ENCODE measurements around the gene TNFRSF9.

DNA sequence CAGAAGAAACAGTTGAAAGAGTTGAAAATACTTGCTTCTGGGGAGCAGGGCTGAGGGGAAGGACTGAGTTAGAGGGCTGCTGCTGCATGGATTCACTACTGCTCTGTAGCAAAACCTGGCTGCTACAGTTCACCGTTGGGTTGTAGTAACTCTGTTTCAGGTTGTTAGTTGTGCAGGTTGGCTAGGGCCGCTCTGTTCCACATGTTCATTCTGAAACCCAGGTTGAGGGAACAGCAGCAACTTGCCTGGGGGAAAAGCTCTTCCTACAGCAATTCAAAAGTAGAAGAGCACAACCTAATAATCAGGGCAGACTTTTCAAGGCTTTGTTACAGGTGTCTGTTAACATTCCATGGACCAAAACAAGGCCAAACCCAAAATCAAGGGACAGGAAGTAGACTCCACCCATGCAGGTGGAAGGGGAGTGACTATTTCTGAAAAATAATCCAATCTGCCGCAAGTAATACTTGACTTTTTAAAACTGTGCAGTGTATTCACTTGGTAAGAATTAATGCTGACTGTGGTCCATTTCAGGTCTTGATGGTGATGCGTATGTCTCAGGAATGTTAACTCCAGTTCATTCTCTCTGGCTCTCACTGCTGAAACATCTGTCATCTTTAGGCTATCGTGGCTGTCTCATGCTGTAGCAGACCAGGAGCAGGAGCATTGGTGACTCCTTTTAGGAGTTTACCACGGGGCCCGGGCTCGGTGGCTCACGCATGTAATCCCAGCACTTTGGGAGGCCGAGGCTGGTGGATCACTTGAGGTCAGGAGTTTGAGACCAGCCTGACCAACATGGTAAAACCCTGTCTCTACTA, 15.8 kb upstream of the TNFRSF9 start:
- TF ChIP-seq, protein P1, sequence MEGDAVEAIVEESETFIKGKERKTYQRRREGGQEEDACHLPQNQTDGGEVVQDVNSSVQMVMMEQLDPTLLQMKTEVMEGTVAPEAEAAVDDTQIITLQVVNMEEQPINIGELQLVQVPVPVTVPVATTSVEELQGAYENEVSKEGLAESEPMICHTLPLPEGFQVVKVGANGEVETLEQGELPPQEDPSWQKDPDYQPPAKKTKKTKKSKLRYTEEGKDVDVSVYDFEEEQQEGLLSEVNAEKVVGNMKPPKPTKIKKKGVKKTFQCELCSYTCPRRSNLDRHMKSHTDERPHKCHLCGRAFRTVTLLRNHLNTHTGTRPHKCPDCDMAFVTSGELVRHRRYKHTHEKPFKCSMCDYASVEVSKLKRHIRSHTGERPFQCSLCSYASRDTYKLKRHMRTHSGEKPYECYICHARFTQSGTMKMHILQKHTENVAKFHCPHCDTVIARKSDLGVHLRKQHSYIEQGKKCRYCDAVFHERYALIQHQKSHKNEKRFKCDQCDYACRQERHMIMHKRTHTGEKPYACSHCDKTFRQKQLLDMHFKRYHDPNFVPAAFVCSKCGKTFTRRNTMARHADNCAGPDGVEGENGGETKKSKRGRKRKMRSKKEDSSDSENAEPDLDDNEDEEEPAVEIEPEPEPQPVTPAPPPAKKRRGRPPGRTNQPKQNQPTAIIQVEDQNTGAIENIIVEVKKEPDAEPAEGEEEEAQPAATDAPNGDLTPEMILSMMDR (IDR thresholded peaks at IDR 0.05; ENCODE audit: extremely low read depth in 1 of 2, insufficient read depth in 1 of 2, low read depth in 1 of 2, low read length in 2 of 2), result no peak
- TF ChIP-seq POLR2A (IDR thresholded peaks at IDR 0.05; ENCODE audit: low read depth, low read length) (no peak), GATA2 (IDR thresholded peaks at IDR 0.05; ENCODE audit: insufficient read depth, insufficient read length, low read depth, low read length) (no peak)
- TF ChIP-seq, protein P2, sequence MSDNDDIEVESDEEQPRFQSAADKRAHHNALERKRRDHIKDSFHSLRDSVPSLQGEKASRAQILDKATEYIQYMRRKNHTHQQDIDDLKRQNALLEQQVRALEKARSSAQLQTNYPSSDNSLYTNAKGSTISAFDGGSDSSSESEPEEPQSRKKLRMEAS (IDR thresholded peaks at IDR 0.05; ENCODE audit: insufficient read depth, insufficient read length), result no peak
